Upper lobe of right lung (tissue), 1 donor: ENCODE measurements around the gene ACER3. TPM values are rescaled to one million over a fixed set of nuclear protein-coding genes. Genes with fewer than 3 reads are reported as not detected.

Source experiments
- ATAC-seq: fragments of 200-7000 bp; cut with Tn5 transposase; one replicate; pipeline ENCODE4 v1.9.1; 2020; ENCODE audit warnings: mild to moderate bottlenecking, moderate library complexity
- DNase-seq: peaks from one replicate; pipeline ENCODE4 v3.0.0-alpha.2; 2020
- H3K27ac ChIP-seq: fragments of 200-600 bp; one replicate; pipeline ENCODE4 v1.8.0; 2022
- H3K27me3 ChIP-seq: fragments of 200-600 bp; one replicate; pipeline ENCODE4 v1.8.0; 2022; ENCODE audit warnings: mild to moderate bottlenecking
- H3K36me3 ChIP-seq: fragments of 200-600 bp; one replicate; pipeline ENCODE4 v1.8.0; 2022
- H3K4me1 ChIP-seq: fragments of 200-600 bp; one replicate; pipeline ENCODE4 v1.8.0; 2022
- H3K4me3 ChIP-seq: fragments of 200-600 bp; one replicate; pipeline ENCODE4 v1.8.0; 2022; ENCODE audit warnings: mild to moderate bottlenecking
- H3K9me3 ChIP-seq: fragments of 200-600 bp; one replicate; pipeline ENCODE4 v1.8.0; 2022
- intact Hi-C: fragments of 100-400 bp; cut with DNase I; formaldehyde crosslinking; loops from one replicate; pipeline ENCODE4 v1.11.0; 2022
- total RNA-seq: library from RNA; stranded (reverse); fragmentation: NEBNext Ultra II Directional; extraction: Animal tissue kit (Norgen Biotek cat#: 25700); gene quantifications from one replicate; pipeline ENCODE4 v1.2.1, GENCODE V29; 2021
- TF ChIP-seq, protein P1 (sequence below): fragments of 200-600 bp; IDR thresholded peaks from one replicate; pipeline ENCODE4 v1.8.0; 2022; ENCODE audit warnings: antibody characterized with exemption
- donor health status: DM: no; HTN: yes; CAD: no; lungs with severe emphysema.

The ACER3 gene
- total RNA-seq, 1 donor from 2014 or later = 42.2 TPM

DNA sequence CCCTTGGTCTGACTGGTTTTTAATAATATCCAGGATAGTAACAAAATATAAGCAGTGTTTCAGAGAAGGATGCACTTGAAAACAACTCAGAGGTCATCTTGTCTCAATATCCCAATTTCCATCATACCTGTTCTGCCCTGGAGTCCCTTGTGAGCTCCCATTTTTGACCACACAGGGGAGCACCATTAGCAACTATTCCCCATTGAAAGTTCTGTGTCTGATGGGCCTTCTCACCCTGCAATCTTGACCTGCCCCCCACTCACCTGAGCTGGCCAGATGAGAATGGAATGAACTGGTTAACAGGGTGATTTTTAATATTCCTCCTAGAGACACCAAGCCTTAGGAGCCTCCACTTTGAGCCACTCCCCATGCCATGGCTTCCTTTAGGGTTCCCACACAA, 202.2 kb downstream of the ACER3 start:
- Histone ChIP-seq H3K9me3 (no peaks in the 10 kb centered on the region), H3K4me3 (no peak overlapping the region), H3K27ac (no peak overlapping the region), H3K27me3 (no peaks in the 10 kb centered on the region), H3K36me3 (no peaks in the 10 kb centered on the region), H3K4me1 (peaks cover 8% of the 10 kb centered on the region)
- ATAC-seq (no peak), DNase-seq (no peak)
- intact Hi-C loops = no loop called here
- TF ChIP-seq, protein P1, sequence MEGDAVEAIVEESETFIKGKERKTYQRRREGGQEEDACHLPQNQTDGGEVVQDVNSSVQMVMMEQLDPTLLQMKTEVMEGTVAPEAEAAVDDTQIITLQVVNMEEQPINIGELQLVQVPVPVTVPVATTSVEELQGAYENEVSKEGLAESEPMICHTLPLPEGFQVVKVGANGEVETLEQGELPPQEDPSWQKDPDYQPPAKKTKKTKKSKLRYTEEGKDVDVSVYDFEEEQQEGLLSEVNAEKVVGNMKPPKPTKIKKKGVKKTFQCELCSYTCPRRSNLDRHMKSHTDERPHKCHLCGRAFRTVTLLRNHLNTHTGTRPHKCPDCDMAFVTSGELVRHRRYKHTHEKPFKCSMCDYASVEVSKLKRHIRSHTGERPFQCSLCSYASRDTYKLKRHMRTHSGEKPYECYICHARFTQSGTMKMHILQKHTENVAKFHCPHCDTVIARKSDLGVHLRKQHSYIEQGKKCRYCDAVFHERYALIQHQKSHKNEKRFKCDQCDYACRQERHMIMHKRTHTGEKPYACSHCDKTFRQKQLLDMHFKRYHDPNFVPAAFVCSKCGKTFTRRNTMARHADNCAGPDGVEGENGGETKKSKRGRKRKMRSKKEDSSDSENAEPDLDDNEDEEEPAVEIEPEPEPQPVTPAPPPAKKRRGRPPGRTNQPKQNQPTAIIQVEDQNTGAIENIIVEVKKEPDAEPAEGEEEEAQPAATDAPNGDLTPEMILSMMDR = no peak

DNA sequence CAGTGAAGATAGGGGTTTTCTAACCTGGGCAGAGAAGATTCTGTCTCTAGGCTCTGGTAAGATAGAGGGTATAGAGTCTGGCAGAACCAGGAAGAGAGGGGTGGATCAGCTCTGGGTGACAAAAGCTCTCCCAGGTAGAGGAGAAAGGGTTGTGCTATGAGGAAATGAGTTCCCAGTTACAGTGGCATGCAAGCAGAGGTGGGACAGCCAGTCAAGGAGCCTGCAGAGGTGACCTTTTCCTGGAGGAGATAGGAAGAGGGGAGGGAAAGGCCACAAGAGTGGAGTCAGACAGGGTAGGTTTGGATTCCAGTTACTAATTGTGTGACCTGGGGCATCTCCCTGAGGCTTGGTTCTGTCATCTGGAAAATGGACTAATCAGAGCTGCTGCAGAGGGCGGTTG, 202.7 kb downstream of the ACER3 start:
- no peak for DNase-seq

DNA sequence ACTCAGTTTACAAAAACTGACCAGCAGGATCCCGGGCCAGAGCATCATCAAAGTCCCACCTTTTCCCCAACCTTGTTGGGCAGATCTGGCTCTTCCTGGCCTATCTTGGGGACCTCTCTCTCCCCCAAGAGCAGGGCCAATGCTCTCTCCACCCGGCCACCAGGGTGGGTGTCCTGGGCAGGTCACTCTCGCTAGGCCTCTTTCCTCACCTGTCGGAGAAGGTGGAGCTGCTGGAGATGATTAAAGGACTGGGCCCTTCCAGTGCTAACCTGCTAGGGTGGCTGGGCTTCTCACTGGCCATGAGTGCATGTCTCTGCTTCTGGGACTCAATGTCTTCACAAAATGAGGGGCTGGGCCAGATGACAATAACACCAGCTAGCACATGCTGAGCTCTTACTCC, 203.1 kb downstream of the ACER3 start:
- TF ChIP-seq, protein P1 = no peak
- H3K27ac ChIP-seq = no peak overlapping the region
- no peak overlapping the region for H3K4me3 ChIP-seq
- H3K4me1 ChIP-seq = peaks cover 8% of the 10 kb centered on the region
- DNase-seq (peak; percentile 20), ATAC-seq (no peak)
- H3K36me3 ChIP-seq = no peaks in the 10 kb centered on the region
- intact Hi-C loops = no loop called here
- H3K27me3 ChIP-seq = no peaks in the 10 kb centered on the region
- H3K9me3 ChIP-seq = no peaks in the 10 kb centered on the region

More for the DNA sequence above, 202.7 kb downstream of the ACER3 start:
- H3K4me3 ChIP-seq = no peak overlapping the region
- H3K36me3 ChIP-seq = no peaks in the 10 kb centered on the region
- intact Hi-C loops = no loop called here
- H3K27me3 ChIP-seq = no peaks in the 10 kb centered on the region
- ATAC-seq = no peak
- H3K27ac ChIP-seq = no peak overlapping the region
- TF ChIP-seq, protein P1 = no peak
- peaks cover 8% of the 10 kb centered on the region for H3K4me1 ChIP-seq
- H3K9me3 ChIP-seq = no peaks in the 10 kb centered on the region

DNA sequence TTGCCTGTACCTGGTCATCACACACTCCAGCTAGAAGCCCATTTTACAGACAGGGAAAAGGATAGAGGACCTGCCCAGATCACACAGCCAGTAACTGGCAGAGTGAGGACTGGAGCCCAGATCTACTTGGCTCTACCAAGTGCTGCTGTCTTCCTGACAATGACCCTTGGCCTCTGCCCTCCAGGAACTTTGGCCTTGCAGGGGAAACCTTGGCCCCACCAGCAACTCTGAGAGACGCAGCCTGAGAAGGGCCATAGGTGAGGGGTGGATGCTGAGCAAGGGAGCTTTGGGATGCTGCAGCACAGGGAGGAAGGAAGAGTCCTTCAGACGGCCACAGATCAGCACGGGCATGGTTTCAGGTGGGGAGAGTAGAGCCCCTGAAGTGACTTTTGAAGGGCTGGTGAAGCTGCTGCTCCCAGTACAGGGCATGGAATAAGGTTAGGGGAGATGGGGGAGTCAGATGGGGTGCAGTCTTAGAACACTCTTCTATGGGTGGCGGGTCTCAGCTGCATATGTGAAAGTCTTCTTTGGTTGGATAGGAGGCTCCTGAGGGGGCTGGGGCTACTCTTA, 204.0 kb downstream of the ACER3 start:
- no peak for ATAC-seq
- TF ChIP-seq, protein P1 = no peak

DNA sequence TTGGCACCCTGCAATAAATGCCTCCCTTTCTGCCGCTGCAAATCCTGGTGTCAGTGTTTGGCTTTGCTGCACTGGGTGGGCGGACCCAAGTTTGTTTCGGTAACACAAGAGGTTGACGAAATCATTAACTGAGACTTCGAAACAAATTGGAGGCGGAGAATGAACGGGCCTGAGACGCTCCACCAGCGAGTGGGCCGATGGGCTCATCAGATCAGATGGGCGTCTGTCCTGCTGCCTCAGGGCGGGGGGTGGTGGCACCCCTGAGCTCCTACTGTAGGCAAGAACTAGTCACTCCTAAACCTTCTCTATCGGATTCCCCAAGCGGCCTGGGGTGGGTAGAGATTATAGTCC, 205.1 kb downstream of the ACER3 start:
- Histone ChIP-seq H3K9me3 (no peaks in the 10 kb centered on the region), H3K4me3 (peak overlapping the region; percentile 74), H3K27me3 (no peaks in the 10 kb centered on the region), H3K27ac (peak overlapping the region; percentile 84), H3K36me3 (no peaks in the 10 kb centered on the region), H3K4me1 (peaks cover 8% of the 10 kb centered on the region)
- ATAC-seq = peak; percentile 12
- peak; percentile 72 for DNase-seq
- TF ChIP-seq, protein P1 = no peak
- intact Hi-C loops = no loop called here

More for the DNA sequence above, 204.0 kb downstream of the ACER3 start:
- no peaks in the 10 kb centered on the region for H3K36me3 ChIP-seq
- no peaks in the 10 kb centered on the region for H3K9me3 ChIP-seq
- DNase-seq = peak; percentile 40
- intact Hi-C loops = no loop called here
- H3K4me3 ChIP-seq = no peak overlapping the region
- no peaks in the 10 kb centered on the region for H3K27me3 ChIP-seq
- peaks cover 8% of the 10 kb centered on the region for H3K4me1 ChIP-seq
- H3K27ac ChIP-seq = no peak overlapping the region
